Upper lobe of right lung (tissue), 1 donor: ENCODE results near the gene SPRR2B. TPM values are rescaled to one million over a fixed set of nuclear protein-coding genes. Genes with fewer than 3 reads are reported as not detected.

Source experiments
- total RNA-seq: library from RNA; stranded (reverse); fragmentation: NEBNext Ultra II Directional; extraction: Animal tissue kit (Norgen Biotek cat#: 25700); gene quantifications from one replicate; pipeline ENCODE4 v1.2.1, GENCODE V29; 2021
- donor health status: DM: no; HTN: yes; CAD: no; lungs with severe emphysema.

Gene SPRR2B
- total RNA-seq, 1 donor from 2014 or later = not detected

Other genes with a start within 250 kb of the SPRR2B start
- not detected for gene LCE1A, start 244.1 kb downstream of the SPRR2B start, total RNA-seq
- not detected for gene LCE6A, start 228.8 kb downstream of the SPRR2B start, total RNA-seq
- not detected for gene LCE7A, start 211.6 kb downstream of the SPRR2B start, total RNA-seq
- not detected for gene SMCP, start 193.3 kb downstream of the SPRR2B start, total RNA-seq
- not detected for gene IVL, start 163.1 kb downstream of the SPRR2B start, total RNA-seq
- not detected for gene SPRR5, start 124.4 kb downstream of the SPRR2B start, total RNA-seq
- not detected for gene SPRR4, start 101.0 kb downstream of the SPRR2B start, total RNA-seq
- gene SPRR1A, start 87.5 kb downstream of the SPRR2B start, total RNA-seq = not detected
- not detected for gene SPRR3, start 69.9 kb downstream of the SPRR2B start, total RNA-seq
- gene SPRR1B, start 40.4 kb downstream of the SPRR2B start, total RNA-seq = not detected
- gene SPRR2D, start 30.5 kb downstream of the SPRR2B start, total RNA-seq = not detected
- gene SPRR2A, start 14.1 kb downstream of the SPRR2B start, total RNA-seq = not detected
- not detected for gene SPRR2E, start 22.9 kb upstream of the SPRR2B start, total RNA-seq
- gene SPRR2F, start 41.9 kb upstream of the SPRR2B start, total RNA-seq = not detected
- not detected for gene SPRR2G, start 79.3 kb upstream of the SPRR2B start, total RNA-seq
- gene LELP1, start 131.8 kb upstream of the SPRR2B start, total RNA-seq = not detected
- not detected for gene PRR9, start 146.0 kb upstream of the SPRR2B start, total RNA-seq
- gene LORICRIN, start 188.1 kb upstream of the SPRR2B start, total RNA-seq = not detected
- gene PGLYRP3, start 241.3 kb upstream of the SPRR2B start, total RNA-seq = not detected